Neural progenitor cell (in vitro differentiated cells): Measurements from ENCODE around the gene RNF144A. TPM values are rescaled to one million over a fixed set of nuclear protein-coding genes. Genes with fewer than 3 reads are reported as not detected.

Source experiments
- DNase-seq: peaks from one replicate; pipeline ENCODE4 v3.0.0-alpha.2; 2016; ENCODE audit warnings: low spot score
- H2AFZ ChIP-seq: fragments of 200-600 bp; sonication (generic); replicated peaks from 2 replicates; pipeline ENCODE4 v1.6.1; 2016; ENCODE audit warnings: antibody characterized with exemption
- H3F3A ChIP-seq: fragments of 200-600 bp; sonication (generic); 2 replicates; pipeline ENCODE4 v1.6.1; 2016; ENCODE audit warnings: antibody characterized with exemption, low read depth
- H3K27ac ChIP-seq: fragments of 200-600 bp; sonication (generic); 2 replicates; pipeline ENCODE4 v1.5.1; 2016; ENCODE audit warnings: mild to moderate bottlenecking
- H3K27me3 ChIP-seq: fragments of 200-600 bp; sonication (generic); 2 replicates; pipeline ENCODE4 v1.6.1; 2016; ENCODE audit warnings: mild to moderate bottlenecking, moderate library complexity
- H3K36me3 ChIP-seq: fragments of 200-600 bp; sonication (generic); 2 replicates; pipeline ENCODE4 v1.5.1; 2016
- H3K4me1 ChIP-seq: fragments of 200-600 bp; sonication (generic); 2 replicates; pipeline ENCODE4 v1.6.1; 2016; ENCODE audit warnings: mixed run types
- H3K4me2 ChIP-seq: fragments of 200-600 bp; sonication (generic); 2 replicates; pipeline ENCODE4 v1.6.1; 2016
- H3K4me3 ChIP-seq: fragments of 200-600 bp; sonication (generic); 2 replicates; pipeline ENCODE4 v1.5.1; 2016
- H3K79me2 ChIP-seq: fragments of 200-600 bp; sonication (generic); 2 replicates; pipeline ENCODE4 v1.6.1; 2016; ENCODE audit warnings: low read depth
- H3K9ac ChIP-seq: fragments of 200-600 bp; sonication (generic); 2 replicates; pipeline ENCODE4 v1.6.1; 2016
- H3K9me3 ChIP-seq: fragments of 200-600 bp; sonication (generic); 2 replicates; pipeline ENCODE4 v1.5.1; 2016; ENCODE audit warnings: low read depth
- H4K20me1 ChIP-seq: fragments of 200-600 bp; sonication (generic); 2 replicates; pipeline ENCODE4 v1.6.1; 2016; ENCODE audit warnings: low read depth
- H3K27ac Mint-ChIP-seq: 3 replicates; pipeline ENCODE4 v1.8.0; 2021; ENCODE audit warnings: mixed read lengths
- H3K27me3 Mint-ChIP-seq: 2 replicates; pipeline ENCODE4 v1.8.0; 2022; ENCODE audit warnings: low read depth, mild to moderate bottlenecking, inconsistent platforms, moderate library complexity, mixed read lengths; ENCODE audit not compliant: insufficient read depth
- H3K36me3 Mint-ChIP-seq: 3 replicates; pipeline ENCODE4 v1.8.0; 2021; ENCODE audit warnings: mixed read lengths
- H3K4me1 Mint-ChIP-seq: 3 replicates; pipeline ENCODE4 v1.8.0; 2021; ENCODE audit warnings: mixed read lengths
- H3K4me3 Mint-ChIP-seq: 3 replicates; pipeline ENCODE4 v1.8.0; 2021; ENCODE audit warnings: mild to moderate bottlenecking, moderate library complexity, mixed read lengths
- H3K9me3 Mint-ChIP-seq: 3 replicates; pipeline ENCODE4 v1.8.0; 2020; ENCODE audit warnings: mixed read lengths
- EZH2 ChIP-seq: fragments of 200-600 bp; sonication (generic); IDR thresholded peaks from 2 replicates; pipeline ENCODE4 v1.6.1; 2017; ENCODE audit warnings: antibody characterized with exemption, mild to moderate bottlenecking, moderate library complexity
- EZH2phosphoT487 ChIP-seq: fragments of 200-600 bp; sonication (generic); IDR thresholded peaks from 2 replicates; pipeline ENCODE4 v1.6.1; 2017; ENCODE audit warnings: antibody characterized with exemption
- total RNA-seq: library from RNA; depleted of rRNA; stranded (reverse); fragments of >200 nt; gene quantifications from 2 replicates; pipeline ENCODE4 v1.2.3, GENCODE V29; 2015; ENCODE audit warnings: low replicate concordance
- TF ChIP-seq, protein P1 (sequence below): fragments of 200-600 bp; sonication (generic); IDR thresholded peaks from 2 replicates; pipeline ENCODE4 v1.5.1; 2017; ENCODE audit warnings: antibody characterized with exemption, mild to moderate bottlenecking

RNF144A gene
- total RNA-seq, 1 donor from 2014 or later, result 32.0 TPM

DNA sequence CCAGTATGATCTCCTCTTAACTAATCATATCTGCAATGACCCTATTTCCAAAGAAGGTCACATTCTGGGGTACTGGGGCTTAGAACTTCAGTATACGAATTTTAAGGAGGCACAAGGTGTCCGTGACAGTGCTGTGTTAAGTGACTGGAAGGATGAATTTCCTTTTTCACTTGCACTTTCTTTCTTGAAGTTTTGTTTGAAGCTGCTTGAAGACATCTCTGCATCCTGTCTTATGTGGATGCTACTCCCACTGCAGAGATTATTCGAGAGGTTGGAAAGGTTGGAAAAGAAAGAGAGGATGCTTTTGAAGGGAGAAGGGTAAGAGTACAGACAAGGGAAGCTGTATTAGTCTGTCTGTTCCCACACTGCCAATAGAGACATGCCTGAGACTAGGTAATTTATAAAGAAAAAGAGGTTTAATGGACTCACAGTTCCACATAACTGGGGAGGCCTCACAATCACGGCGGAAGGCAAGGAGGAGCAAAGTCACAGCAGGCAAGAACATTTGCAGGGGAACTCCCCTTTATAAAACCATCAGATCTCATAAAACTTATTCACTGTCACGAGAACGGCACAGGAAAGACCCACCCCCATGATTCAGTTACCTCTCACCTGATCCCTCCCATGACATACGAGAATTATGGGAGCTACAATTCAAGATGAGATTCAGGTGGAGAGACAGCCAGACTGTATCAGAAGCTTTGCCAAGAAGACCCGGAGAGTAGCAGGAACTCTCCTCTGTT, 3.6 kb upstream of the RNF144A start:
- Histone ChIP-seq H3K36me3 (no peaks in the 10 kb centered on the region), H4K20me1 (no peaks in the 10 kb centered on the region), H3F3A (no peaks in the 10 kb centered on the region), H3K4me3 (no peak overlapping the region), H3K79me2 (no peaks in the 10 kb centered on the region), H3K27ac (no peak overlapping the region), H3K4me1 (no peaks in the 10 kb centered on the region), H3K9me3 (no peaks in the 10 kb centered on the region), H3K9ac (no peak overlapping the region), H3K4me2 (no peak overlapping the region), H2AFZ (no peak overlapping the region), H3K27me3 (peaks cover 43% of the 10 kb centered on the region)
- TF ChIP-seq EZH2, result no peak
- TF ChIP-seq, protein P1, sequence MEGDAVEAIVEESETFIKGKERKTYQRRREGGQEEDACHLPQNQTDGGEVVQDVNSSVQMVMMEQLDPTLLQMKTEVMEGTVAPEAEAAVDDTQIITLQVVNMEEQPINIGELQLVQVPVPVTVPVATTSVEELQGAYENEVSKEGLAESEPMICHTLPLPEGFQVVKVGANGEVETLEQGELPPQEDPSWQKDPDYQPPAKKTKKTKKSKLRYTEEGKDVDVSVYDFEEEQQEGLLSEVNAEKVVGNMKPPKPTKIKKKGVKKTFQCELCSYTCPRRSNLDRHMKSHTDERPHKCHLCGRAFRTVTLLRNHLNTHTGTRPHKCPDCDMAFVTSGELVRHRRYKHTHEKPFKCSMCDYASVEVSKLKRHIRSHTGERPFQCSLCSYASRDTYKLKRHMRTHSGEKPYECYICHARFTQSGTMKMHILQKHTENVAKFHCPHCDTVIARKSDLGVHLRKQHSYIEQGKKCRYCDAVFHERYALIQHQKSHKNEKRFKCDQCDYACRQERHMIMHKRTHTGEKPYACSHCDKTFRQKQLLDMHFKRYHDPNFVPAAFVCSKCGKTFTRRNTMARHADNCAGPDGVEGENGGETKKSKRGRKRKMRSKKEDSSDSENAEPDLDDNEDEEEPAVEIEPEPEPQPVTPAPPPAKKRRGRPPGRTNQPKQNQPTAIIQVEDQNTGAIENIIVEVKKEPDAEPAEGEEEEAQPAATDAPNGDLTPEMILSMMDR, result no peak
- TF ChIP-seq EZH2phosphoT487, result no peak
- Mint-ChIP-seq H3K27ac (no peak overlapping the region), H3K4me1 (no peaks in the 10 kb centered on the region), H3K27me3 (peaks cover 8% of the 10 kb centered on the region), H3K9me3 (no peaks in the 10 kb centered on the region), H3K36me3 (peaks cover 4% of the 10 kb centered on the region), H3K4me3 (no peak overlapping the region)
- no peak for DNase-seq

DNA sequence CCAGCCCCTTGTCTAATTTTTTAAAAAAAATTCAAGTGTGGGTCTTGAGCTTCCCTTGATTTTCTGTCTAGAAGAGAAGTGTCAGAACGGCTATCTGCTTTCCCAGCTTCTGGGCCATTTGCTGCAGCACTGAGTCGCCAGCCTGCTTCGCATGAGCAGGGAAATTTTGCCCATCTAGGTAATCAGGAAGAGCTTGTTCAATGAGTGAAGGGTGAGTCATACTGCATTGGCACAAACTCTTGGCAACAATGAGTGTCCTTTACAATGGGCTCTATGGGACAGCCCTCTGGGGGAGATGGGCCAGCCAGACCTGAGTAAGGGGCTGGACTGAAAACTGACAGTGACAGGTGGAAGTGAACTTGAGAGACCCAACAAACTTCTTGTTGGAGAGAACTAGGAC, 2.4 kb upstream of the RNF144A start:
- no peaks in the 10 kb centered on the region for H3K4me1 ChIP-seq
- no peak overlapping the region for H3K27ac Mint-ChIP-seq
- no peak overlapping the region for H3K4me3 ChIP-seq
- DNase-seq, result no peak
- peaks cover 2% of the 10 kb centered on the region for H3K9me3 Mint-ChIP-seq
- peaks cover 48% of the 10 kb centered on the region for H3K27me3 ChIP-seq
- no peaks in the 10 kb centered on the region for H3K36me3 ChIP-seq
- no peak overlapping the region for H3K9ac ChIP-seq
- H3K4me3 Mint-ChIP-seq, result no peak overlapping the region
- no peak overlapping the region for H3K4me2 ChIP-seq
- no peak overlapping the region for H2AFZ ChIP-seq
- TF ChIP-seq EZH2 (no peak), EZH2phosphoT487 (no peak)
- TF ChIP-seq, protein P1, result no peak
- H3K9me3 ChIP-seq, result no peaks in the 10 kb centered on the region
- peaks cover 12% of the 10 kb centered on the region for H4K20me1 ChIP-seq
- H3F3A ChIP-seq, result no peaks in the 10 kb centered on the region
- H3K27ac ChIP-seq, result no peak overlapping the region
- peaks cover 11% of the 10 kb centered on the region for H3K4me1 Mint-ChIP-seq
- H3K79me2 ChIP-seq, result no peaks in the 10 kb centered on the region
- peaks cover 8% of the 10 kb centered on the region for H3K27me3 Mint-ChIP-seq
- peaks cover 11% of the 10 kb centered on the region for H3K36me3 Mint-ChIP-seq

DNA sequence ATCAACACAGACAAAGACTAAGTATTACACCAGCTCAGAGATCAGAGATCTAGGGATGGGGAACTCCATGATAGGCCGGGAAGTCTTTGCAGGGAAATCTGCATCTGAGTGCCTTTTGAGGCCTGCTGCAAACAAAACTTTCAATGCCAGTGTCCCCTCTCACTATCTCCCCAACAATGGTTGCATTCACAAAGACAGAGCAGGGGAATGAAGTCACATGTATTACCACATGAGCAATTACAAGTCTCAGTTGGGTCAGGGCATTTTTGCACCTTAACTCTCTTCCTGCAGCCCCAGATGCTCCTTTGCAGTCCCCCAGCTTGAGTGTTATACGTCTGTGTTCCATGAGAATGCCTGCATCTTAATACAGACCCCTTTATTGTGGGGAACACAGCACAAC, 1.8 kb upstream of the RNF144A start:
- Mint-ChIP-seq H3K27ac (no peak overlapping the region), H3K36me3 (peaks cover 9% of the 10 kb centered on the region), H3K4me1 (peaks cover 16% of the 10 kb centered on the region), H3K4me3 (no peak overlapping the region), H3K27me3 (peaks cover 8% of the 10 kb centered on the region), H3K9me3 (peaks cover 2% of the 10 kb centered on the region)
- Histone ChIP-seq H3F3A (no peaks in the 10 kb centered on the region), H3K79me2 (no peaks in the 10 kb centered on the region), H3K36me3 (no peaks in the 10 kb centered on the region), H3K4me3 (no peak overlapping the region), H3K27me3 (peaks cover 48% of the 10 kb centered on the region), H3K9me3 (no peaks in the 10 kb centered on the region), H3K9ac (no peak overlapping the region), H3K27ac (no peak overlapping the region), H2AFZ (no peak overlapping the region), H3K4me2 (no peak overlapping the region), H4K20me1 (peaks cover 17% of the 10 kb centered on the region), H3K4me1 (peaks cover 5% of the 10 kb centered on the region)
- TF ChIP-seq EZH2phosphoT487 (no peak), EZH2 (no peak)
- TF ChIP-seq, protein P1, result no peak
- no peak for DNase-seq
